NT2/D1 (cell line): ENCODE data around the gene NDUFAF2.

Source experiments
- SUZ12 ChIP-seq: IDR thresholded peaks from 2 replicates; pipeline ENCODE4 v1.6.1; 2011; ENCODE audit not compliant: insufficient read length, insufficient read depth; ENCODE audit errors: extremely low read depth
- YY1 ChIP-seq: IDR thresholded peaks from 2 replicates; pipeline ENCODE4 v1.6.1; 2011; ENCODE audit not compliant: insufficient read length, insufficient read depth
- ZNF274 ChIP-seq: IDR thresholded peaks from 2 replicates; pipeline ENCODE4 v1.6.1; 2011; ENCODE audit warnings: mild to moderate bottlenecking, low read depth, low read length

DNA sequence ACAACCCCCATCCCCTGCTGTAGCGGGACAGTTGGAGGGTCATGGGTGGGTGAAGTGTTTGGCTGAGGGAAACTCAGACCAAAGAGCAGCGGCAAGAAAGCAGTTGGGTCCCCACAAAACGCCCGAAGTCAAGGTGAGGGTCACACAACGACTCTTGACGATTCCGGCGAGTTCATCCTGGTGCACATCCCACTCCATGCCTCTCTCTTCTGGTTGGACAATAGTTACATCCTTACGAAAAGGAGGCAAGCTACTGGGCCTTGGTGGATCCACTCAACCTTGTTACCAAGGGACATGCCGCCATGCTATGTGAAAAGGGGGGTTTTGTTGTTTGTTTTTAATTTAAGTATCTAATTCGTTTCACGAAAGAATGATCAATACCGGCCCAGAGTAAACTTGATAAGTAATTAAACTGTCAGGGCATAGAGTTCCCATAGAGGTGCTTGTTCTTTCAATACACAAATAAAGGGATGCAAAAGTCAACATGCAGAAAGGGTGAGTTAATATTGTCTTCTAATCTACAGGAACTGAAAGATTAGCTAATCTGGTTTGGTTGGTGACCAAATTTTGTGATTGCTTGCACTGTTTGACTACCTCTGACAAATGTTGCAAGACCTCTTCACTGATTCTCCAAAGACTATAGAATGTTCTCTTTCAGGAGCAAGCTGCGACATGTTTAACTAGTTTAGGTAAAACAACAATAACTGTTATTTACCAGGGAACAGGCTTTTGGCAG is 218.0 kb downstream of the NDUFAF2 start:
- TF ChIP-seq SUZ12: no peak
- TF ChIP-seq ZNF274: no peak
- TF ChIP-seq YY1: no peak
